Measurements from ENCODE around the gene RNF150. TPM values are rescaled to one million over a fixed set of nuclear protein-coding genes. Genes with fewer than 3 reads are reported as not detected.

Gene RNF150
- total RNA-seq, 1 experiment from 2014 or later, result 4.4 TPM

GRCh38 chr4:141121768-141122454 is 11.4 kb downstream of the RNF150 start:
- no peak overlapping the region for H2BK12ac ChIP-seq (ENCODE audit: insufficient read length, low read depth, low read length)
- no peak overlapping the region for H3K14ac ChIP-seq (ENCODE audit: insufficient read depth, low read length)
- no peak overlapping the region for H2BK20ac ChIP-seq (ENCODE audit: low read depth, low read length, poor library complexity, severe bottlenecking)
- H2AK5ac ChIP-seq (ENCODE audit: insufficient read length, low read length), result no peak overlapping the region
- H3K23ac ChIP-seq (ENCODE audit: insufficient read length, low read depth, low read length), result no peak overlapping the region
- no peaks in the 10 kb centered on the region for H3K79me1 ChIP-seq (ENCODE audit: insufficient read depth, low read depth, low read length, poor library complexity, severe bottlenecking)
- no peak overlapping the region for H4K91ac ChIP-seq (ENCODE audit: insufficient read length, low read depth, low read length)
- H2AFZ ChIP-seq (ENCODE audit: low read length), result no peak overlapping the region
- H3K27ac ChIP-seq (ENCODE audit: insufficient read length, low read depth, low read length), result no peak overlapping the region
- H3K23me2 ChIP-seq (ENCODE audit: insufficient read length, low read depth, low read length, poor library complexity, severe bottlenecking), result no peaks in the 10 kb centered on the region
- Mint-ChIP-seq H3K27me3 (ENCODE audit: low read depth) (peaks cover 2% of the 10 kb centered on the region), H3K27ac (no peak overlapping the region), H3K9me3 (no peaks in the 10 kb centered on the region), H3K4me3 (no peak overlapping the region), H3K36me3 (ENCODE audit: insufficient read depth in 1 of 3, low read depth in 3 of 3) (no peaks in the 10 kb centered on the region), H3K4me1 (peaks cover 7 to 8% of the 10 kb centered on the region in 2 experiments)
- DNase-seq, result no peak
- no peak overlapping the region for H3K9ac ChIP-seq (ENCODE audit: extremely low read depth, insufficient read length, low read length)
- no CpG with 5 or more reads among the region's 9 CpGs for WGBS (ENCODE audit: extremely low coverage, insufficient read length, low lambda C conversion rate)
- H3K56ac ChIP-seq (ENCODE audit: insufficient read length, low read depth, low read length), result no peak overlapping the region
- H4K5ac ChIP-seq (ENCODE audit: insufficient read length, low read depth, low read length), result no peak overlapping the region
- no peak overlapping the region for H3K4me2 ChIP-seq (ENCODE audit: insufficient read depth, insufficient read length, low read length)
- H3K4ac ChIP-seq (ENCODE audit: low read depth, low read length), result no peak overlapping the region
- no peaks in the 10 kb centered on the region for H3K9me3 ChIP-seq (ENCODE audit: control insufficient read depth, low read depth, low read length)
- no peak overlapping the region for H2BK5ac ChIP-seq (ENCODE audit: insufficient read length, low read length)
- no peak for TF ChIP-seq CTCF (conservative IDR thresholded peaks at IDR 0.05)
- H3K27me3 ChIP-seq (ENCODE audit: insufficient read depth, low read length), result no peaks in the 10 kb centered on the region
- no peaks in the 10 kb centered on the region for H3K79me2 ChIP-seq (ENCODE audit: insufficient read depth, low read length)
- H2BK120ac ChIP-seq (ENCODE audit: low read depth, low read length, poor library complexity, severe bottlenecking), result no peak overlapping the region
- H3T11ph ChIP-seq (ENCODE audit: low read length), result no peak overlapping the region
- H4K8ac ChIP-seq (replicated peaks; ENCODE audit: insufficient read length, low read depth, low read length), result no peak overlapping the region
- H3K4me1 ChIP-seq (ENCODE audit: insufficient read depth, low read length), result no peaks in the 10 kb centered on the region
- no peaks in the 10 kb centered on the region for H4K20me1 ChIP-seq (ENCODE audit: control insufficient read depth, insufficient read depth, insufficient read length)
- no peak overlapping the region for H2BK15ac ChIP-seq (ENCODE audit: low read depth, low read length)
- H3K18ac ChIP-seq (ENCODE audit: insufficient read length, low read depth, low read length), result no peak overlapping the region
